Measurements from ENCODE around the gene CTCF.
"Not testable (repeated sequence)": the region's sequence is repeated elsewhere in the genome, so short reads cannot be mapped to it uniquely, and the experiment has no call there.

CTCF gene

GRCh38 chr16:67533987-67534386, 28.3 kb upstream of the CTCF start:
- H3K27ac ChIP-seq (ENCODE audit: insufficient read depth in 1 of 2, low read depth in 1 of 2, low read length in 2 of 2, poor library complexity in 1 of 2, severe bottlenecking in 2 of 2); H3K4me3 ChIP-seq (ENCODE audit: control insufficient read depth in 1 of 7, extremely low read depth in 1 of 7, insufficient read depth in 4 of 7, low read depth in 2 of 7, low read length in 6 of 7); H3K27me3 ChIP-seq (replicated peaks in 2 of 5; ENCODE audit: control insufficient read depth in 4 of 5, insufficient read depth in 5 of 5, low read length in 4 of 5); POLR2A ChIA-PET; H3K9me3 ChIP-seq (ENCODE audit: control extremely low read depth in 1 of 5, control insufficient read depth in 4 of 5, insufficient read depth in 2 of 5, low read depth in 1 of 5, low read length in 4 of 5); DNase-seq; H3K36me3 ChIP-seq (ENCODE audit: control insufficient read depth in 4 of 4, insufficient read depth in 4 of 4, low read length in 3 of 4): not testable (repeated sequence)
- H3K4me1 ChIP-seq (ENCODE audit: control extremely low read depth in 1 of 4, control insufficient read depth in 4 of 4, insufficient read depth in 4 of 4, low read length in 3 of 4): peaks cover 10 to 84% (median 64%) of the 10 kb centered on the region in 4 experiments
- CTCF ChIA-PET: interaction anchor here (0.7 to 6.1 kb wide), 5 partner anchors 9 to 121 kb away, joined by 3 to 60 read pairs (median 22); partner anchors contain the start of gene CTCF
- WGBS (ENCODE audit: insufficient coverage): 100% methylated on average over 6 of the region's 6 CpGs

- peaks cover 0 to 2% (median 1%) of the 10 kb centered on the region in 4 experiments for H3K36me3 ChIP-seq (ENCODE audit: control insufficient read depth in 4 of 4, insufficient read depth in 4 of 4, low read length in 3 of 4)
- DNase-seq: no peak
- H3K27ac ChIP-seq (ENCODE audit: insufficient read depth in 1 of 2, low read depth in 1 of 2, low read length in 2 of 2, poor library complexity in 1 of 2, severe bottlenecking in 2 of 2): no peak overlapping the region
- H3K27me3 ChIP-seq (replicated peaks in 2 of 5; ENCODE audit: control insufficient read depth in 4 of 5, insufficient read depth in 5 of 5, low read length in 4 of 5): no peaks in the 10 kb centered on the region
- H3K9me3 ChIP-seq (ENCODE audit: control extremely low read depth in 1 of 5, control insufficient read depth in 4 of 5, insufficient read depth in 2 of 5, low read depth in 1 of 5, low read length in 4 of 5): no peaks in the 10 kb centered on the region
- peaks cover 10 to 81% (median 62%) of the 10 kb centered on the region in 4 experiments for H3K4me1 ChIP-seq (ENCODE audit: control extremely low read depth in 1 of 4, control insufficient read depth in 4 of 4, insufficient read depth in 4 of 4, low read length in 3 of 4)
- H3K4me3 ChIP-seq (ENCODE audit: control insufficient read depth in 1 of 7, extremely low read depth in 1 of 7, insufficient read depth in 4 of 7, low read depth in 2 of 7, low read length in 6 of 7): no peak overlapping the region
- ChIA-PET POLR2A (interaction anchor here (0.6 kb wide), 1 partner anchor 139 kb away, joined by 6 read pairs; no protein-coding TSS in a partner anchor), CTCF (interaction anchor here (1.3 to 6.1 kb wide), 5 partner anchors 8 to 28 kb away, joined by 5 to 60 read pairs (median 29); partner anchors contain the start of gene CTCF)
Measured at GRCh38 chr16:67534431-67534830, 27.9 kb upstream of the CTCF start.

GRCh38 chr16:67535201-67535600, 27.1 kb upstream of the CTCF start:
- Histone ChIP-seq H3K27ac (ENCODE audit: insufficient read depth in 1 of 2, low read depth in 1 of 2, low read length in 2 of 2, poor library complexity in 1 of 2, severe bottlenecking in 2 of 2) (no peak overlapping the region), H3K9me3 (ENCODE audit: control extremely low read depth in 1 of 5, control insufficient read depth in 4 of 5, insufficient read depth in 2 of 5, low read depth in 1 of 5, low read length in 4 of 5) (no peaks in the 10 kb centered on the region), H3K4me1 (ENCODE audit: control extremely low read depth in 1 of 4, control insufficient read depth in 4 of 4, insufficient read depth in 4 of 4, low read length in 3 of 4) (peaks cover 10 to 73% (median 54%) of the 10 kb centered on the region in 4 experiments), H3K27me3 (replicated peaks in 2 of 5; ENCODE audit: control insufficient read depth in 4 of 5, insufficient read depth in 5 of 5, low read length in 4 of 5) (no peaks in the 10 kb centered on the region), H3K36me3 (ENCODE audit: control insufficient read depth in 4 of 4, insufficient read depth in 4 of 4, low read length in 3 of 4) (peaks cover 0 to 9% (median 7%) of the 10 kb centered on the region in 4 experiments), H3K4me3 (ENCODE audit: control insufficient read depth in 1 of 7, extremely low read depth in 1 of 7, insufficient read depth in 4 of 7, low read depth in 2 of 7, low read length in 6 of 7) (no peak overlapping the region)
- no peak for DNase-seq
- ChIA-PET POLR2A (interaction anchor here (0.6 kb wide), 1 partner anchor 138 kb away, joined by 6 read pairs; no protein-coding TSS in a partner anchor), CTCF (interaction anchor here (1.0 to 6.1 kb wide), 5 partner anchors 9 to 28 kb away, joined by 3 to 52 read pairs (median 25); partner anchors contain the start of gene CTCF)
- 100% methylated on average over 2 of the region's 2 CpGs for WGBS (ENCODE audit: insufficient coverage)

GRCh38 chr16:67537270-67537635, 25.1 kb upstream of the CTCF start:
- Histone ChIP-seq H3K9me3 (ENCODE audit: control extremely low read depth in 1 of 5, control insufficient read depth in 4 of 5, insufficient read depth in 2 of 5, low read depth in 1 of 5, low read length in 4 of 5) (no peaks in the 10 kb centered on the region), H3K27ac (ENCODE audit: insufficient read depth in 1 of 2, low read depth in 1 of 2, low read length in 2 of 2, poor library complexity in 1 of 2, severe bottlenecking in 2 of 2) (peak overlapping the region in 1 of 2 experiments; percentile 66), H3K27me3 (replicated peaks in 2 of 5; ENCODE audit: control insufficient read depth in 4 of 5, insufficient read depth in 5 of 5, low read length in 4 of 5) (no peaks in the 10 kb centered on the region), H3K4me1 (ENCODE audit: control extremely low read depth in 1 of 4, control insufficient read depth in 4 of 4, insufficient read depth in 4 of 4, low read length in 3 of 4) (peaks cover 0 to 57% (median 45%) of the 10 kb centered on the region in 4 experiments), H3K4me3 (ENCODE audit: control insufficient read depth in 1 of 7, extremely low read depth in 1 of 7, insufficient read depth in 4 of 7, low read depth in 2 of 7, low read length in 6 of 7) (peak overlapping the region; percentile 42 to 86 (median 73)), H3K36me3 (ENCODE audit: control insufficient read depth in 4 of 4, insufficient read depth in 4 of 4, low read length in 3 of 4) (peaks cover 6 to 28% (median 23%) of the 10 kb centered on the region in 4 experiments)
- under 1% methylated on average over 20 of the region's 32 CpGs for WGBS (ENCODE audit: insufficient coverage)
- peak in 2 of 3 donors; percentile 55 to 65 for DNase-seq
- ChIA-PET POLR2A (interaction anchor here (0.6 to 1.4 kb wide), 5 partner anchors 8 to 108 kb away, joined by 3 to 8 read pairs (median 4); partner anchors contain the start of genes CARMIL2 and RIPOR1), CTCF (interaction anchor here (1.0 to 6.1 kb wide), 11 partner anchors 8 to 113 kb away, joined by 3 to 52 read pairs (median 5); partner anchors contain the start of genes CTCF and RIPOR1)

- Histone ChIP-seq H3K27me3 (replicated peaks in 2 of 5; ENCODE audit: control insufficient read depth in 4 of 5, insufficient read depth in 5 of 5, low read length in 4 of 5) (no peaks in the 10 kb centered on the region), H3K9me3 (ENCODE audit: control extremely low read depth in 1 of 5, control insufficient read depth in 4 of 5, insufficient read depth in 2 of 5, low read depth in 1 of 5, low read length in 4 of 5) (no peaks in the 10 kb centered on the region), H3K36me3 (ENCODE audit: control insufficient read depth in 4 of 4, insufficient read depth in 4 of 4, low read length in 3 of 4) (peaks cover 6 to 30% (median 24%) of the 10 kb centered on the region in 4 experiments), H3K27ac (ENCODE audit: insufficient read depth in 1 of 2, low read depth in 1 of 2, low read length in 2 of 2, poor library complexity in 1 of 2, severe bottlenecking in 2 of 2) (peak overlapping the region in 1 of 2 experiments; percentile 66), H3K4me3 (ENCODE audit: control insufficient read depth in 1 of 7, extremely low read depth in 1 of 7, insufficient read depth in 4 of 7, low read depth in 2 of 7, low read length in 6 of 7) (peak overlapping the region; percentile 42 to 86 (median 73)), H3K4me1 (ENCODE audit: control extremely low read depth in 1 of 4, control insufficient read depth in 4 of 4, insufficient read depth in 4 of 4, low read length in 3 of 4) (peaks cover 0 to 55% (median 47%) of the 10 kb centered on the region in 4 experiments)
- CTCF ChIA-PET: interaction anchor here (1.0 to 15.1 kb wide), 11 partner anchors 9 to 113 kb away, joined by 3 to 308 read pairs (median 5); partner anchors contain the start of genes CTCF and RIPOR1
- POLR2A ChIA-PET: interaction anchor here (0.6 to 1.4 kb wide), 5 partner anchors 9 to 107 kb away, joined by 3 to 8 read pairs (median 4); partner anchors contain the start of genes CARMIL2 and RIPOR1
- under 1% methylated on average over 61 of the region's 97 CpGs for WGBS (ENCODE audit: insufficient coverage)
- DNase-seq: peak in 2 of 3 donors; percentile 48 to 64
Measured at GRCh38 chr16:67537636-67538591, 24.4 kb upstream of the CTCF start.

GRCh38 chr16:67538666-67539101, 23.6 kb upstream of the CTCF start:
- peaks cover 11 to 38% (median 28%) of the 10 kb centered on the region in 4 experiments for H3K36me3 ChIP-seq (ENCODE audit: control insufficient read depth in 4 of 4, insufficient read depth in 4 of 4, low read length in 3 of 4)
- H3K9me3 ChIP-seq (ENCODE audit: control extremely low read depth in 1 of 5, control insufficient read depth in 4 of 5, insufficient read depth in 2 of 5, low read depth in 1 of 5, low read length in 4 of 5): no peaks in the 10 kb centered on the region
- H3K4me1 ChIP-seq (ENCODE audit: control extremely low read depth in 1 of 4, control insufficient read depth in 4 of 4, insufficient read depth in 4 of 4, low read length in 3 of 4): peaks cover 0 to 50% (median 48%) of the 10 kb centered on the region in 4 experiments
- no peak for DNase-seq
- ChIA-PET CTCF (interaction anchor here (0.9 to 15.1 kb wide), 4 partner anchors 9 to 31 kb away, joined by 5 to 308 read pairs (median 17); partner anchors contain the start of gene CTCF), POLR2A (interaction anchor here (1.2 kb wide), 1 partner anchor 10 kb away, joined by 4 read pairs; the partner anchor contains the start of gene RIPOR1)
- peak overlapping the region in 1 of 2 experiments; percentile 25 for H3K27ac ChIP-seq (ENCODE audit: insufficient read depth in 1 of 2, low read depth in 1 of 2, low read length in 2 of 2, poor library complexity in 1 of 2, severe bottlenecking in 2 of 2)
- H3K4me3 ChIP-seq (ENCODE audit: control insufficient read depth in 1 of 7, extremely low read depth in 1 of 7, insufficient read depth in 4 of 7, low read depth in 2 of 7, low read length in 6 of 7): peak overlapping the region in 6 of 7 experiments; percentile 0 to 86 (median 76)
- WGBS (ENCODE audit: insufficient coverage): 51% methylated on average over 19 of the region's 23 CpGs
- H3K27me3 ChIP-seq (replicated peaks in 2 of 5; ENCODE audit: control insufficient read depth in 4 of 5, insufficient read depth in 5 of 5, low read length in 4 of 5): no peaks in the 10 kb centered on the region

All from common myeloid progenitor, CD34-positive (primary cell).